NCI-H1436 (cell line): ENCODE results near the gene CACNA1B.

Experiments used
- DNase-seq: peaks from one replicate; lab custom pipeline; 2025; lab: John Stamatoyannopoulos, UW

The CACNA1B gene

GRCh38 chr9:137877506-137878122 is at the start of gene CACNA1B:
Gene CACNA1B (plus strand): TSS chr9:137877782. CDS start chr9:137877934, 152 bp downstream.
- DNase-seq: peak; percentile 45

- no peak for DNase-seq
These were observed 49.6 kb upstream of the CACNA1B start for GRCh38 chr9:137827908-137828526.

- no peak for DNase-seq
These were observed 48.9 kb upstream of the CACNA1B start for GRCh38 chr9:137828527-137829259.

DNA sequence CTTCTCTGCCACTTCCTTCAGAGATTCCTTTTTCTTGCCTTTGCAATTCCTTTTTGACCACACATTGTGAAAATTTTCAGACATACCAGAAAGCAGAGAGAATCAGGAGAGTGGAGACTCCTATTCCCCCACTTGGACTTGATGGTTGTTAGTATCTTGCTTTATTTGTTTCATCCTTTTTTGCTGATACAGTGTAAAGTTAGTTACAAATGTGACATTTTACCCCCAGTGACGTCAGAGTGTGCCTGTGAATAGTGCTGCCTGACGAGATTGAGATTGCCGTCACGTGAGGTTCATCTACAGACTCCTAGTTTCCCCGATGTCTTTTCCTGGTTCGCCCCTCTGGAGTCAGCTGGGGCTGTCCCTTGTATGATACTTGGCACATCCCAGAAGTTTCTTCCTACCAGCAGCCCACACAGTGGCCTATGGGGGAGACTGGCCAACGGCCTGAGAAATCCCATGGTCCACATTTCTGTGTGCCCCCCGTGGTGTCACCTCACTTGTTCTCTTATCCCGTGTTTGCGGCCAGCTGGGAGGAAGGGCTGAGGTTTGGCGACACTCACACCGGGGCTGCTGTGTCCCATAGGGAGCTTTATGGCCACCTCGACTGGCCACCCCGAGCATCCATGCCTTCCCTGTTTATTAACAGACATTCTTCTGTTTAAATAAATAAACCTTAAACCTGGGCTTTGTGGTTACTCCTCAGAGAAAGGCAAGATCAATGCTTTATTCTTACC is 48.2 kb upstream of the CACNA1B start:
- no peak for DNase-seq

DNA sequence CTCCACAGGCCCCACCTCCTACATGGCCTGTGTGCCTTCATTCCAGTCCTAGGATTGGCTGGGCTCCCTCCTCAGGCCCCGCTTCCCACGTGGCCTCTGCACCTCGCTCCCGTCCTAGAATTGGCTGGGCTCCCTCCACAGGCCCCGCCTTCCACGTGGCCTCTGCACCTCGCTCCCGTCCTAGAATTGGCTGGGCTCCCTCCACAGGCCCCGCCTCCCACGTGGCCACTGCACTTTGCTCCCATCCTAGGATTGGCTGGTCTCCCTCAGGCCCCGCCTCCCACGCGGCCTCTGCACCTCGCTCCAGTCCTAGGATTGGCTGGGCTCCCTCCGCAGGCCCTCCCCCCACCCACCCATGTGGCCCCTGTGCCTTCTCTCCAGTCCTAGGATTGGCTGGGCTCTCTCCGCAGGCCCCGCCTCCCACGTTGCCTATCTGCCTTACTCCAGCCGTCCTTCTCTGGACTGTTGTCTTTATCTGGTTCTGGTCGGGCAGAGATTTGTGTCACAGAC is 45.3 kb upstream of the CACNA1B start:
- DNase-seq: no peak

GRCh38 chr9:137832830-137833590 is 44.6 kb upstream of the CACNA1B start:
- no peak for DNase-seq

DNA sequence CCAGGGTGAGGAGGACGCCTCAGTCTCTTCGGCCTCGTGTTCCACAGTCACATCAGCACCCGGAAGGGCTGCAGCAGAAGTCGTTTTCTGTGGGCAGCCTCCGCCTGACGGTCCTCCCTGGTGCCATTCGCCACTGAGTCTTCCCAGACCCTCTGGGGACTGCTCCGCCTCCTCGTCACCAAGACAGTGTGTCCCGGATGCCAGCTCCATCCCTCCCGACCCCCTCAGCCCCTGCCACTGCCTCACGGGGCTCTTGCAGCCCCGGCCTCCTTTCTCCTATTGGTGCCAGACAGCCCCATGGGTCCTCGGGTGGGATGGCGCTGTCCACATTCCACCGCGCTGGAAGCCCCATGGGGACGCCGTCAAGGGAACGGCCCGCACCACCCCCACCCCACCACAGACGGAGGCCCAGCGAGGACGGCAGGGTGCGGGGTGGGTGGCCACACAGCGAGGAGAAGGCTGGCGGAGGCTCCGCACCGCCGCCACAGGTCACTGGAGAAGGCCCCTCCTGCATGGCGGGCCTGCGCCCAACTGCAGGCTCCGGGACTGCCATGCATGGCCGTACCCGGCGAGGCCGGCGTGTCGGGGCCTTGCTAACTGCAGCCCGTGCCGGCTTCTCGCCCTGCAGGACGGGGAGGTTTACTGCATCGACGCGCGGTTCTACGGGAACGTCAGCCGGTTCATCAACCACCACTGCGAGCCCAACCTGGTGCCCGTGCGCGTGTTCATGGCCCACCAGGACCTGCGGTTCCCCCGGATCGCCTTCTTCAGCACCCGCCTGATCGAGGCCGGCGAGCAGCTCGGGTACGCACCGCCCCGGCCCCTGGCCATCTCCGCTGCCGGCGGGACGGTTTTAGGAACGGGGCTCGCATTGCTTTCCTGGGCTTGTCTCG is 43.6 kb upstream of the CACNA1B start:
- no peak for DNase-seq

GRCh38 chr9:137834846-137835546 is 42.6 kb upstream of the CACNA1B start:
- DNase-seq: no peak

- no peak for DNase-seq
These were observed 41.3 kb upstream of the CACNA1B start for GRCh38 chr9:137836151-137836830.

DNA sequence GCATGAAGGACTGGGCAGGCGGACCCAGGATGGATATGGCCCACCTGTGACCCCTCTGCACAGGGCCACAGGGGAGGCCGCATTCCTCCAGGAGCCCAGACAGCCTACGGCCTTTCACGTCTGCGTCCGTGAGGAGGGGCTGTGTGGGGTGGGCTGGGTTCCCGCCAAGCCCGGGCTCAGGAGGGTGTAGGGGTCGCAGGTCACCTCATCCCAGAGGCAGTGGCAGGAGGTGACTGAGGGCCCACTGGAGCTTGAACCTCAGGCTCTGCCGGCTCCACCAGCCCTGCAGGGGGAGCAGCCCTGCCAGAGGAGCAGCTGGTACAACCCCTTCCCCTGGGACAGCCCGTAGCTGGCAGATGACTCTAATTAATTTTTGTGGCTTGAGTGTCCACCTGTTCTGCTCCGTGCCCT is 40.7 kb upstream of the CACNA1B start:
- DNase-seq: peak; percentile 42

GRCh38 chr9:137837345-137838278 is 40.0 kb upstream of the CACNA1B start:
- DNase-seq: no peak

- DNase-seq: no peak
These were observed 39.0 kb upstream of the CACNA1B start for GRCh38 chr9:137838576-137838975.

DNA sequence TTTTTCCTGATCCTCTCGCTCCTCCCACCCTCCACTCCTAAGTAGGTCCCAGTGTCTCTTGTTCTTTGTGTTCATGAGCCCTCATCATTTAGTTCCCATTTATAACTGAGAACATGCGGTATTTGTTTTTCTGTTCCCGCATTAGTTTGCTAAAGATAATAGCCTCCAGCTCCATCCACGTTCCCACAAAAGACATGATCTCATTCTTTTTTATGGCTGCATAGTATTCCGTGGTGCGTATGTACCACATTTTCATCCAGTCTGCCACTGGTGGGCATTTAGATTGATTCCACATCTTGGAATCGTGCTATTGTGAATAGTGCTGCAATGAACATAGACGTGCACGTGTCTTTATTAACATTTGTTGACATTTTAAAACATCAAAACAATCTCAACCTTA is 34.2 kb upstream of the CACNA1B start:
- no peak for DNase-seq

DNA sequence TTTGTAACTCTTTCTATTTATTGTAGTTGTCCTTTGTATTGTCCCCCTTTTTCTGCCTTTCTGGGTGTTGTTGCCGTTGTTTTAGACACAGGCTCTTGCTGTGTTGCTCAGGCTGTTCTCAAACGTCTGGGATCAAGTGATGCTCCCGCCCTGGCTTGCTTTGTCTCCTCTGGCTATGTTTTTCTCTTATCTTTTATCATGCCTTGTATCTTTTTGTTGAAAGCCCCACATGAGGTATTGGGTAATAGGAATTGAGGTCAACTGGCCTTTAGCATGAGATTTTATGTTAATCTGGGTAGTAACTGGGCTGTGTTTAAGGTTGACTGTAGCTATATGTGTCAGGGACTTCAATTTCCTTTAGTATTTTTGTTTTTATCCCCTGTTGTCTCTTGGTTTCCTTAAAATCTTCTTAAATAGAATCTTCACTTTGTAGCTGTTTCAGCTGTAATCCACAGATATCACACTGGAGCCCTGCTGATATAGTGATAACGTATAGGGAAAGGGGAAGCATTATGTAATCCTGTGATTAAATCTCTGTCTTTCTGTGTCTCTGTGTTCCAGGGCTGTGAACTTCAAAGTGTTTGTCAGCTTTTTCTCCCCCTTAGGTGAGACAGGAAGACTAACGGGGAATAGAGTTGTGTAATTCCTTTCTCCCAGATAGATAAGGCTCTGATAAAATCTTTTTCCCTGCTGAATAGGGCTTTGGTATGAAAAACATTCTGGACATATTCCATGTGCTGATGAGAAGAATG is 25.9 kb upstream of the CACNA1B start:
- DNase-seq: no peak

- no peak for DNase-seq
These were observed 24.1 kb upstream of the CACNA1B start for GRCh38 chr9:137853392-137853995.

DNA sequence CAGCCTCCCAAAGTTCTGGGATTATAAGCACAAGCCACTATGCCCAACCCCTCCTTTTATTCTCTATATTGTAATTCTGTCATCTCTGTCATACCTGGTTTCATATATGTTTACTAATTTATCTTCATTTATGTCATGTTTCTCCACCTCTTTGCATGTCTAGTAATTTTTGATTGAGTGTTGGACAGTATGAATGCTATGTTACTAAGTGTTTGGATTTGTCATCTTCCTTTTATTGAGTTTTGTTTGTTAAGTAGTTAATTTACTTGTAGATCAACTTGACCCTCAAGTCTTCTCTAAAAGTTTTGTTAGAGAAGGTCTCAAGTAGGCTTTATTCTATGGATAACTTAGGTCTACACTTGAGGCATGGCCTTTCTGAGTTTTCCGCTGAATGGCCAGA is 17.2 kb upstream of the CACNA1B start:
- DNase-seq: no peak

- DNase-seq: no peak
These were observed 11.9 kb upstream of the CACNA1B start for GRCh38 chr9:137865581-137866145.
